H1 (cell line): ENCODE results near the gene RPS21. TPM values are rescaled to one million over a fixed set of nuclear protein-coding genes. Genes with fewer than 3 reads are reported as not detected.

Experiments used
- CTCF ChIA-PET: fragments of 300-600 bp; sonication (Branson Sonifier 250); formaldehyde crosslinking; loops from one replicate; lab custom pipeline; 2021; ENCODE audit not compliant: partially characterized antibody; lab: Charles Lee
- POLR2A ChIA-PET: fragments of 300-600 bp; sonication (Branson Sonifier 250); formaldehyde crosslinking; loops from one replicate; lab custom pipeline; 2021; ENCODE audit warnings: inconsistent platforms; ENCODE audit not compliant: partially characterized antibody; lab: Charles Lee
- DNase-seq, 2 experiments: peaks; one replicate each; pipeline versions ENCODE4 v3.0.0 to v3.0.0-alpha.2; 2010 to 2022; ENCODE audit warnings: low spot score in 2 of 2, low read depth in 1 of 2, mixed read lengths in 1 of 2
- FAIRE-seq: peaks from 2 replicates; lab custom pipeline; 2011; peaks lifted over from hg19 to GRCh38; lab: Jason Lieb, UNC
- H2AFZ ChIP-seq: 2 replicates; pipeline ENCODE4 v1.8.1; 2012; ENCODE audit warnings: low read length, inconsistent platforms
- H2AK5ac ChIP-seq: 2 replicates; pipeline ENCODE4 v1.6.1; 2013; ENCODE audit warnings: low read depth, low read length
- H2BK120ac ChIP-seq: replicated peaks from 2 replicates; pipeline ENCODE3; 2013; ENCODE audit warnings: low read depth, low read length, inconsistent platforms
- H2BK12ac ChIP-seq: 2 replicates; pipeline ENCODE4 v1.6.1; 2013; ENCODE audit warnings: low read depth, low read length
- H2BK15ac ChIP-seq: 2 replicates; pipeline ENCODE4 v1.6.1; 2013; ENCODE audit warnings: low read length
- H2BK20ac ChIP-seq: 2 replicates; pipeline ENCODE4 v1.6.1; 2013; ENCODE audit warnings: low read length
- H2BK5ac ChIP-seq: 2 replicates; pipeline ENCODE4 v1.6.1; 2013; ENCODE audit warnings: low read depth, low read length
- H3K14ac ChIP-seq: 2 replicates; pipeline ENCODE4 v1.6.1; 2013; ENCODE audit warnings: inconsistent platforms; ENCODE audit not compliant: insufficient read length
- H3K18ac ChIP-seq: 2 replicates; pipeline ENCODE4 v1.6.1; 2013; ENCODE audit warnings: low read length; ENCODE audit errors: extremely low read depth
- H3K23ac ChIP-seq: 2 replicates; pipeline ENCODE4 v1.6.1; 2013; ENCODE audit warnings: inconsistent platforms; ENCODE audit not compliant: insufficient read length
- H3K23me2 ChIP-seq: 2 replicates; pipeline ENCODE4 v1.6.1; 2013; ENCODE audit warnings: low read depth, low read length
- H3K27ac ChIP-seq: 2 replicates; pipeline ENCODE4 v1.6.1; 2011; ENCODE audit warnings: low read depth, low read length, inconsistent platforms
- H3K27me3 ChIP-seq, 4 experiments: replicated peaks in 1 of 4; 1 replicate in 1 of 4; 2 replicates in 3 of 4; pipeline versions ENCODE4 v1.6.1 to v1.8.1; 2011 to 2013; ENCODE audit warnings: low read length in 3 of 4, mild to moderate bottlenecking in 3 of 4, inconsistent platforms in 2 of 4, mixed read lengths in 2 of 4, moderate library complexity in 1 of 4; ENCODE audit not compliant: control insufficient read depth in 3 of 4, insufficient read depth in 3 of 4; ENCODE audit errors: extremely low read depth in 1 of 4
- H3K36me3 ChIP-seq, 4 experiments: 2 replicates each; pipeline versions ENCODE4 v1.6.1 to v1.8.1; 2011 to 2013; ENCODE audit warnings: mild to moderate bottlenecking in 4 of 4, low read length in 3 of 4, moderate library complexity in 2 of 4, control low read depth in 1 of 4, inconsistent platforms in 1 of 4; ENCODE audit not compliant: insufficient read depth in 4 of 4, control insufficient read depth in 2 of 4
- H3K4ac ChIP-seq: replicated peaks from 2 replicates; pipeline ENCODE3; 2013; ENCODE audit warnings: low read length, low read depth, mixed read lengths, inconsistent platforms; ENCODE audit not compliant: insufficient read length
- H3K4me1 ChIP-seq, 4 experiments: replicated peaks in 1 of 4; 1 replicate in 1 of 4; 2 replicates in 3 of 4; pipeline versions ENCODE4 v1.6.1 to v1.8.1; 2011 to 2013; ENCODE audit warnings: low read length in 3 of 4, inconsistent platforms in 2 of 4, mixed read lengths in 1 of 4; ENCODE audit not compliant: insufficient read depth in 4 of 4, control insufficient read depth in 3 of 4
- H3K4me2 ChIP-seq, 2 experiments: 2 replicates each; pipeline versions ENCODE4 v1.6.1 to v1.8.1; 2011 to 2013; ENCODE audit warnings: low read depth in 2 of 2, low read length in 2 of 2, control low read depth in 1 of 2, inconsistent platforms in 1 of 2, mild to moderate bottlenecking in 1 of 2; ENCODE audit not compliant: insufficient read depth in 1 of 2
- H3K4me3 ChIP-seq, 4 experiments: fragments of 200-600, 300-600 bp in 1 of 4; sonication (generic), shearing (Covaris generic), sonication (Bioruptor Twin) in 1 of 4; 2 replicates each; pipeline versions ENCODE4 v1.5.1 to v1.8.1; 2011 to 2016; ENCODE audit warnings: low read length in 4 of 4, low read depth in 3 of 4, control low read depth in 2 of 4, inconsistent platforms in 2 of 4, mild to moderate bottlenecking in 2 of 4, mixed read lengths in 1 of 4, moderate library complexity in 1 of 4; ENCODE audit not compliant: insufficient read depth in 2 of 4; ENCODE audit errors: extremely low read depth in 1 of 4
- H3K56ac ChIP-seq: replicated peaks from 2 replicates; pipeline ENCODE3; 2013; ENCODE audit warnings: low read depth, mild to moderate bottlenecking, mixed read lengths, low read length, inconsistent platforms; ENCODE audit not compliant: insufficient read length
- H3K79me1 ChIP-seq: 2 replicates; pipeline ENCODE4 v1.6.1; 2013; ENCODE audit warnings: low read depth, low read length, control low read depth
- H3K79me2 ChIP-seq, 2 experiments: 2 replicates each; pipeline versions ENCODE4 v1.6.1 to v1.8.1; 2012 to 2013; ENCODE audit warnings: low read length in 2 of 2, mild to moderate bottlenecking in 2 of 2, inconsistent platforms in 1 of 2; ENCODE audit not compliant: insufficient read depth in 2 of 2, control insufficient read depth in 1 of 2
- H3K9ac ChIP-seq, 4 experiments: replicated peaks in 1 of 4; 1 replicate in 1 of 4; 2 replicates in 3 of 4; pipeline versions ENCODE4 v1.6.1 to v1.8.1; 2011 to 2013; ENCODE audit warnings: low read depth in 3 of 4, low read length in 3 of 4, control low read depth in 2 of 4, mild to moderate bottlenecking in 2 of 4, moderate library complexity in 2 of 4, inconsistent platforms in 1 of 4; ENCODE audit errors: extremely low read depth in 1 of 4
- H3K9me3 ChIP-seq, 2 experiments: 2 replicates each; pipeline versions ENCODE4 v1.6.1 to v1.8.1; 2012 to 2013; ENCODE audit warnings: mild to moderate bottlenecking in 2 of 2, moderate library complexity in 2 of 2, control low read depth in 1 of 2, inconsistent platforms in 1 of 2, low read depth in 1 of 2, low read length in 1 of 2, mixed read lengths in 1 of 2; ENCODE audit not compliant: insufficient read depth in 2 of 2
- H4K20me1 ChIP-seq, 2 experiments: replicated peaks in 1 of 2; 2 replicates each; pipeline versions ENCODE3 to v1.8.1; 2011 to 2013; ENCODE audit warnings: inconsistent platforms in 2 of 2, low read length in 2 of 2, mild to moderate bottlenecking in 1 of 2; ENCODE audit not compliant: insufficient read depth in 2 of 2, control insufficient read depth in 1 of 2
- H4K5ac ChIP-seq: 2 replicates; pipeline ENCODE4 v1.6.1; 2013; ENCODE audit warnings: low read length, low read depth, mixed read lengths, inconsistent platforms; ENCODE audit not compliant: insufficient read length
- H4K8ac ChIP-seq: 2 replicates; pipeline ENCODE4 v1.8.0; 2013; ENCODE audit warnings: mild to moderate bottlenecking, moderate library complexity, low read length, inconsistent platforms; ENCODE audit not compliant: insufficient read depth; ENCODE audit errors: extremely low read depth
- H4K91ac ChIP-seq: replicated peaks from 2 replicates; pipeline ENCODE3; 2013; ENCODE audit warnings: low read length, mixed read lengths, inconsistent platforms; ENCODE audit not compliant: insufficient read length
- CBX5 ChIP-seq: fragments of 300-800, 300-1000 bp; sonication (generic); IDR thresholded peaks from 2 replicates; pipeline ENCODE4 v1.7.1; 2016; ENCODE audit warnings: antibody characterized with exemption, low read length, low read depth
- GABPA ChIP-seq: IDR thresholded peaks from 2 replicates; pipeline ENCODE4 v1.6.1; 2011; ENCODE audit warnings: mild to moderate bottlenecking, low read length, moderate library complexity, borderline replicate concordance; ENCODE audit not compliant: insufficient read depth
- KDM1A ChIP-seq: fragments of 200-600, 300-600 bp; sonication (generic); IDR thresholded peaks from 2 replicates; pipeline ENCODE4 v1.7.1; 2016; ENCODE audit warnings: mild to moderate bottlenecking, low read length, borderline replicate concordance
- PHF8 ChIP-seq: fragments of 200-600 bp; sonication (generic); conservative IDR thresholded peaks from 2 replicates; pipeline ENCODE4 v1.7.1; 2012; ENCODE audit warnings: low read depth, mild to moderate bottlenecking, inconsistent platforms, low read length, moderate library complexity
- POLR2AphosphoS5 ChIP-seq: IDR thresholded peaks from 2 replicates; pipeline ENCODE4 v1.6.1; 2011; ENCODE audit warnings: low read depth, low read length
- RBBP5 ChIP-seq: IDR thresholded peaks from 2 replicates; pipeline ENCODE4 v1.7.1; 2012; ENCODE audit warnings: low read depth, mild to moderate bottlenecking, inconsistent platforms, low read length, moderate library complexity, borderline replicate concordance
- SRF ChIP-seq: IDR thresholded peaks from 2 replicates; pipeline ENCODE4 v1.6.1; 2011; ENCODE audit warnings: mild to moderate bottlenecking, low read depth, low read length, moderate library complexity
- TAF1 ChIP-seq: IDR thresholded peaks from 2 replicates; pipeline ENCODE4 v1.6.1; 2011; ENCODE audit warnings: mild to moderate bottlenecking, low read depth, low read length
- TBP ChIP-seq: IDR thresholded peaks from 2 replicates; pipeline ENCODE4 v1.6.1; 2011; ENCODE audit warnings: low read depth, low read length, improper control_type of control experiment
- TCF12 ChIP-seq: IDR thresholded peaks from 2 replicates; pipeline ENCODE4 v1.6.1; 2011; ENCODE audit warnings: low read depth, mild to moderate bottlenecking, low read length
- TEAD4 ChIP-seq: IDR thresholded peaks from 2 replicates; pipeline ENCODE4 v1.6.1; 2012; ENCODE audit warnings: low read depth, low read length, inconsistent platforms, mixed read lengths
- WGBS, 2 experiments: shearing (Covaris generic) in 1 of 2; methylation state at CpG; one replicate each; pipeline versions ENCODE4 v1.1.6 to v1.1.7; 2013 to 2015; ENCODE audit warnings: low lambda C conversion rate in 2 of 2, mixed read lengths in 2 of 2, inconsistent platforms in 1 of 2, low coverage in 1 of 2, missing lambda C conversion rate in 1 of 2; ENCODE audit not compliant: insufficient replicate concordance in 2 of 2, insufficient coverage in 1 of 2, insufficient read length in 1 of 2; ENCODE audit errors: extremely low coverage in 1 of 2, missing lambda C conversion rate in 1 of 2; 5-methylcytosine and 5-hydroxymethylcytosine counted together
- polyA plus RNA-seq, 7 experiments: library from polyadenylated mRNA; depleted of rRNA in 3 of 7; stranded (reverse) in 5 of 7; unstranded in 2 of 7; fragments of >200 nt in 5 of 7; fragments of 200-250 nt in 2 of 7; gene quantifications; 1 replicate in 5 of 7; 2 replicates in 1 of 7; 4 replicates in 1 of 7; pipeline versions ENCODE4 v1.2.1 to v1.2.3, GENCODE V29; 2011 to 2013; ENCODE audit warnings: missing spikeins in 2 of 7, mixed read lengths in 2 of 7
- total RNA-seq: library from RNA; stranded (reverse); fragmentation: NEBNext Ultra II Directional; extraction: Animal tissue kit (Norgen Biotek cat#: 25700); gene quantifications from 2 replicates; pipeline ENCODE4 v1.2.1, GENCODE V29; 2021
- TF ChIP-seq, protein P1 (sequence below): IDR thresholded peaks from 2 replicates; pipeline ENCODE4 v1.6.1; 2012; ENCODE audit warnings: low read length, inconsistent platforms

Gene RPS21
- total and polyA plus RNA-seq, 2 of the 8 experiments (the other 6 are each of a cell fraction or from before 2014, with no cell fraction given): 1,787 to 7,219 TPM

DNA sequence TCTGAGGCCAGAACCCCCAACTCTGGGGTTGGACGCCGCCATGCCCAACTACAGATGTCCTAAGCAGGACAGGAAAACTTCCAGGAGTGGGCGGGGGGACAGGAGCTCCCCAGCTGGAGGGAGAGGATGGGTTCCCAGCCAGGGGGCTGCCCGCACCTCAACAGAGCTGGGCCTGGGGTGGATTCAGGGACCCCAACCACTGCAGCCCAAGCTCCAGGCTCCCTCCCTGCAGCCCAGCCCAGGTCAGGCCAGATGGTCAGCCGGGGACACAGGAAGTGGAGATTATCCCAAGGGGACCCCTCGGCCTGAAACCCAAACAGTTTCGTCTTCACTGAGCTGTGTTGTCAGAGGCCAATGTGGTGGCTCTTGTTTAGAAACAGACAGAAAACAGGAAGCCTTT lies 29.2 kb upstream of the RPS21 start:
- no peaks in the 10 kb centered on the region for H3K27me3 ChIP-seq
- H3K79me2 ChIP-seq: peaks cover 12 to 76% of the 10 kb centered on the region in 2 experiments; a peak in 3 of 4 replicates
- peaks cover 8 to 63% (median 50%) of the 10 kb centered on the region in 4 experiments for H3K4me1 ChIP-seq
- ChIA-PET POLR2A (interaction anchor here (0.9 to 10.4 kb wide), 10 partner anchors 7 to 51 kb away, joined by 3 to 114 read pairs (median 6); partner anchors contain the start of genes LAMA5 and RPS21), CTCF (interaction anchor here (0.9 to 3.6 kb wide), 6 partner anchors 7 to 52 kb away, joined by 3 to 30 read pairs (median 14); partner anchors contain the start of gene LAMA5)
- H4K91ac ChIP-seq: peak overlapping the region; percentile 81
- H2AK5ac ChIP-seq: 0 out of 2 replicates have a peak overlapping the region, but pooled peaks have one; percentile 86
- no peak overlapping the region for H4K5ac ChIP-seq
- peak overlapping the region; percentile 76; the same call in 1 of the 2 replicates for H2BK5ac ChIP-seq
- H3K23ac ChIP-seq: no peak overlapping the region
- no peak overlapping the region for H3K4ac ChIP-seq
- no peak overlapping the region for H3K4me2 ChIP-seq
- H3K9me3 ChIP-seq: no peaks in the 10 kb centered on the region
- no peak overlapping the region for H2BK12ac ChIP-seq
- peaks cover 0 to 21% of the 10 kb centered on the region in 2 experiments for H4K20me1 ChIP-seq
- H2BK20ac ChIP-seq: no peak overlapping the region
- H2BK15ac ChIP-seq: no peak overlapping the region
- H3K23me2 ChIP-seq: peaks cover 2% of the 10 kb centered on the region; the same call in 1 of the 2 replicates
- H3K27ac ChIP-seq: no peak overlapping the region; the same call in 1 of the 2 replicates
- 83% methylated on average over 6 of the region's 7 CpGs; no CpG with 5 or more reads in 1 of the 2 experiments for WGBS, 2 experiments
- DNase-seq: no peak
- no peak overlapping the region for H3K9ac ChIP-seq
- FAIRE-seq: no peak
- H3K79me1 ChIP-seq: peaks cover 35% of the 10 kb centered on the region
- no peak overlapping the region for H3K14ac ChIP-seq
- no peak overlapping the region; the same call in 1 of the 2 replicates for H3K18ac ChIP-seq
- H2AFZ ChIP-seq: no peak overlapping the region
- H3K4me3 ChIP-seq: no peak overlapping the region
- H3K36me3 ChIP-seq: peaks cover under 1 to 23% (median 4%) of the 10 kb centered on the region in 4 experiments; a peak in 4 of 8 replicates
- H4K8ac ChIP-seq: peak overlapping the region; percentile 60; the same call in 1 of the 2 replicates
- H3K56ac ChIP-seq: no peak overlapping the region
- H2BK120ac ChIP-seq: no peak overlapping the region
- TF ChIP-seq TBP: no peak
- TF ChIP-seq TAF1: no peak
- TF ChIP-seq KDM1A: no peak
- no peak for TF ChIP-seq POLR2AphosphoS5
- no peak for TF ChIP-seq SRF
- no peak for TF ChIP-seq GABPA
- no peak for TF ChIP-seq RBBP5
- TF ChIP-seq, protein P1, sequence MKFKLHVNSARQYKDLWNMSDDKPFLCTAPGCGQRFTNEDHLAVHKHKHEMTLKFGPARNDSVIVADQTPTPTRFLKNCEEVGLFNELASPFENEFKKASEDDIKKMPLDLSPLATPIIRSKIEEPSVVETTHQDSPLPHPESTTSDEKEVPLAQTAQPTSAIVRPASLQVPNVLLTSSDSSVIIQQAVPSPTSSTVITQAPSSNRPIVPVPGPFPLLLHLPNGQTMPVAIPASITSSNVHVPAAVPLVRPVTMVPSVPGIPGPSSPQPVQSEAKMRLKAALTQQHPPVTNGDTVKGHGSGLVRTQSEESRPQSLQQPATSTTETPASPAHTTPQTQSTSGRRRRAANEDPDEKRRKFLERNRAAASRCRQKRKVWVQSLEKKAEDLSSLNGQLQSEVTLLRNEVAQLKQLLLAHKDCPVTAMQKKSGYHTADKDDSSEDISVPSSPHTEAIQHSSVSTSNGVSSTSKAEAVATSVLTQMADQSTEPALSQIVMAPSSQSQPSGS: no peak
- TF ChIP-seq PHF8: no peak
- TF ChIP-seq TEAD4: no peak
- no peak for TF ChIP-seq CBX5
- no peak for TF ChIP-seq TCF12
